CD4-positive, alpha-beta T cell (primary cell): Measurements from ENCODE around the gene GSG1L. TPM values are rescaled to one million over a fixed set of nuclear protein-coding genes. Genes with fewer than 3 reads are reported as not detected.

ENCODE experiments used
- ATAC-seq: fragments of 200-7000 bp; cut with Tn5 transposase; one replicate; pipeline ENCODE4 v1.10.0; 2022; ENCODE audit warnings: mild to moderate bottlenecking; ENCODE audit not compliant: poor library complexity
- CTCF ChIA-PET: fragments of 350-600 bp; sonication (Branson Sonifier 250); formaldehyde crosslinking; loops from one replicate; lab custom pipeline; 2021; ENCODE audit warnings: antibody characterized with exemption, inconsistent platforms; lab: Charles Lee
- POLR2A ChIA-PET: fragments of 350-600 bp; sonication (Branson Sonifier 250); formaldehyde crosslinking; loops from one replicate; lab custom pipeline; 2021; ENCODE audit warnings: antibody characterized with exemption, inconsistent platforms; lab: Charles Lee
- DNase-seq, 14 experiments: peaks; one replicate each; pipeline ENCODE4 v3.0.0-alpha.2; 2013 to 2020; ENCODE audit warnings: mixed read lengths in 2 of 14
- H3K27ac ChIP-seq, 2 donors: one replicate each; pipeline versions ENCODE4 v1.5.1 to v1.7.0; 2013; ENCODE audit warnings: low read length in 2 of 2, low read depth in 1 of 2, mild to moderate bottlenecking in 1 of 2
- H3K27me3 ChIP-seq, 2 experiments: 1 replicate in 1 of 2; 2 replicates in 1 of 2; pipeline versions ENCODE4 v1.6.1 to v1.7.0; 2013; ENCODE audit warnings: low read length in 2 of 2, control low read depth in 1 of 2, mild to moderate bottlenecking in 1 of 2, moderate library complexity in 1 of 2; ENCODE audit not compliant: insufficient read depth in 2 of 2, control insufficient read depth in 1 of 2
- H3K36me3 ChIP-seq: one replicate; pipeline ENCODE4 v1.6.1; 2013; ENCODE audit warnings: low read length, control low read depth; ENCODE audit not compliant: insufficient read depth
- H3K4me1 ChIP-seq: one replicate; pipeline ENCODE4 v1.6.1; 2013; ENCODE audit warnings: low read length, control low read depth; ENCODE audit not compliant: insufficient read depth
- H3K4me3 ChIP-seq: one replicate; pipeline ENCODE4 v1.5.1; 2013; ENCODE audit warnings: mild to moderate bottlenecking, low read length, moderate library complexity
- H3K9me3 ChIP-seq, 2 experiments: 1 replicate in 1 of 2; 2 replicates in 1 of 2; pipeline versions ENCODE4 v1.6.1 to v1.7.0; 2013; ENCODE audit warnings: low read length in 2 of 2, mild to moderate bottlenecking in 2 of 2, control low read depth in 1 of 2, moderate library complexity in 1 of 2; ENCODE audit not compliant: control insufficient read depth in 1 of 2, insufficient read depth in 1 of 2
- H3K27ac Mint-ChIP-seq: one replicate; pipeline ENCODE4 v1.8.0; 2020; ENCODE audit warnings: mixed read lengths
- H3K27me3 Mint-ChIP-seq: one replicate; pipeline ENCODE4 v1.8.0; 2021; ENCODE audit warnings: mixed read lengths
- H3K36me3 Mint-ChIP-seq: one replicate; pipeline ENCODE4 v1.8.0; 2021; ENCODE audit warnings: low read depth, mixed read lengths
- H3K4me1 Mint-ChIP-seq: one replicate; pipeline ENCODE4 v1.8.0; 2021; ENCODE audit warnings: low read depth, mixed read lengths
- H3K4me3 Mint-ChIP-seq: one replicate; pipeline ENCODE4 v1.8.0; 2020; ENCODE audit warnings: mild to moderate bottlenecking, mixed read lengths
- H3K9me3 Mint-ChIP-seq: one replicate; pipeline ENCODE4 v1.8.0; 2020; ENCODE audit warnings: mixed read lengths
- intact Hi-C, 2 experiments: fragments of 100-400 bp; cut with DNase I in 1 of 2; cut with micrococcal nuclease in 1 of 2; formaldehyde crosslinking; loops; one replicate each; pipeline versions ENCODE4 v1.15.1 to v1.9.0; 2023 to 2025; cut with DNase I, micrococcal nuclease
- total RNA-seq, 174 experiments: library from RNA in 2 of 174; stranded (reverse) in 2 of 174; gene quantifications; one replicate each; pipeline ENCODE4 v1.2.3 and lab custom pipeline; 2021 to 2026
- TF ChIP-seq, protein P1 (sequence below): fragments of 200-600 bp; IDR thresholded peaks from one replicate; pipeline ENCODE4 v1.8.0; 2022; ENCODE audit warnings: antibody characterized with exemption, mild to moderate bottlenecking

Gene GSG1L
- total RNA-seq, 2 experiments from 2014 or later: not detected

DNA sequence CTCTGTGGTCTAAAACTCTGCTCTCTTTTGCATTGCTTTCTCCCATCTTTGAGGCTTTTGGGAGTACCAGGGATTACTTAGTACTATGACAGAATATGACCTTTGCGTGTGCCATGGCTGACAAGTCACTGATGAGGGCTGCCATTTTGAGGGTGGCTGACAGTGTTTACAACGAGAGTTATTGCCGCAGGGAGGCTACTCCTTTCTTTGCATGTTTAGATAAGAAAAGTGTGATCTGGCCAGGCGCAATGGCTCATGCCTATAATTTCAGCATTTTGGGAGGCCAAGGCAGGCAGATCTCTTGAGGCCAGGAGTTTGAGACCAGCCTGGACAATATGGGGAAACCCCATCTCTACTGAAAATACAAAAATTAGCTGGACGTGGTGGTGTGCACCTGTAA, 77.5 kb downstream of the GSG1L start:
- DNase-seq (no peak), ATAC-seq (no peak)
- Histone ChIP-seq H3K36me3 (no peaks in the 10 kb centered on the region), H3K4me3 (no peak overlapping the region), H3K9me3 (no peaks in the 10 kb centered on the region), H3K27ac (no peak overlapping the region), H3K27me3 (no peaks in the 10 kb centered on the region), H3K4me1 (no peaks in the 10 kb centered on the region)
- no peaks in the 10 kb centered on the region for H3K4me1 Mint-ChIP-seq
- CTCF ChIA-PET: no interaction called here
- H3K36me3 Mint-ChIP-seq: no peaks in the 10 kb centered on the region
- POLR2A ChIA-PET: no interaction called here
- H3K9me3 Mint-ChIP-seq: no peaks in the 10 kb centered on the region
- no peak overlapping the region for H3K27ac Mint-ChIP-seq
- no peaks in the 10 kb centered on the region for H3K27me3 Mint-ChIP-seq
- TF ChIP-seq, protein P1, sequence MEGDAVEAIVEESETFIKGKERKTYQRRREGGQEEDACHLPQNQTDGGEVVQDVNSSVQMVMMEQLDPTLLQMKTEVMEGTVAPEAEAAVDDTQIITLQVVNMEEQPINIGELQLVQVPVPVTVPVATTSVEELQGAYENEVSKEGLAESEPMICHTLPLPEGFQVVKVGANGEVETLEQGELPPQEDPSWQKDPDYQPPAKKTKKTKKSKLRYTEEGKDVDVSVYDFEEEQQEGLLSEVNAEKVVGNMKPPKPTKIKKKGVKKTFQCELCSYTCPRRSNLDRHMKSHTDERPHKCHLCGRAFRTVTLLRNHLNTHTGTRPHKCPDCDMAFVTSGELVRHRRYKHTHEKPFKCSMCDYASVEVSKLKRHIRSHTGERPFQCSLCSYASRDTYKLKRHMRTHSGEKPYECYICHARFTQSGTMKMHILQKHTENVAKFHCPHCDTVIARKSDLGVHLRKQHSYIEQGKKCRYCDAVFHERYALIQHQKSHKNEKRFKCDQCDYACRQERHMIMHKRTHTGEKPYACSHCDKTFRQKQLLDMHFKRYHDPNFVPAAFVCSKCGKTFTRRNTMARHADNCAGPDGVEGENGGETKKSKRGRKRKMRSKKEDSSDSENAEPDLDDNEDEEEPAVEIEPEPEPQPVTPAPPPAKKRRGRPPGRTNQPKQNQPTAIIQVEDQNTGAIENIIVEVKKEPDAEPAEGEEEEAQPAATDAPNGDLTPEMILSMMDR: no peak
- intact Hi-C loops: no loop called here
- no peak overlapping the region for H3K4me3 Mint-ChIP-seq

DNA sequence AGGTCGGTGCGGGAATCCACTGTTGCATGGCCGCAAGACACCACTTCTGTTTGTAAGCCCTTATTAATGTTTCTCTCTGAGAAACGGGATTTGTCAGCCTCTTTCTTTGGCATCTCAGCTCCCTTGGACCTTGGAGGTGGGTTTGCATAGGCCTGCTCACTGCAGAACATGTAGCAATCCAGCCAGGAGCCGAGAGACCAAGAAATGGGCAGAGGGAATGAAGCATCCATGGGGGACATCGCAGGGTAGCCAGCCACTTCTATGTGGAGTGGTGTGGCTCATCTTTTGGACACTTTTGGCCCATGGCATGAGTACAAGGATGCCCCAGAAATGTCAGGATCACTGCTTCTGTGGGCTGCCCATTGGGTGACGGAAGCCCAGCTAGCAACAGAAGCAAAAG, 79.4 kb downstream of the GSG1L start:
- Histone ChIP-seq H3K4me1 (no peaks in the 10 kb centered on the region), H3K9me3 (no peaks in the 10 kb centered on the region), H3K27ac (no peak overlapping the region), H3K36me3 (no peaks in the 10 kb centered on the region), H3K27me3 (no peaks in the 10 kb centered on the region), H3K4me3 (no peak overlapping the region)
- CTCF ChIA-PET: no interaction called here
- no peaks in the 10 kb centered on the region for H3K36me3 Mint-ChIP-seq
- no peaks in the 10 kb centered on the region for H3K9me3 Mint-ChIP-seq
- TF ChIP-seq, protein P1: no peak
- DNase-seq (no peak), ATAC-seq (no peak)
- intact Hi-C loops: no loop called here
- H3K4me1 Mint-ChIP-seq: no peaks in the 10 kb centered on the region
- POLR2A ChIA-PET: no interaction called here
- H3K4me3 Mint-ChIP-seq: no peak overlapping the region
- no peak overlapping the region for H3K27ac Mint-ChIP-seq
- H3K27me3 Mint-ChIP-seq: no peaks in the 10 kb centered on the region

DNA sequence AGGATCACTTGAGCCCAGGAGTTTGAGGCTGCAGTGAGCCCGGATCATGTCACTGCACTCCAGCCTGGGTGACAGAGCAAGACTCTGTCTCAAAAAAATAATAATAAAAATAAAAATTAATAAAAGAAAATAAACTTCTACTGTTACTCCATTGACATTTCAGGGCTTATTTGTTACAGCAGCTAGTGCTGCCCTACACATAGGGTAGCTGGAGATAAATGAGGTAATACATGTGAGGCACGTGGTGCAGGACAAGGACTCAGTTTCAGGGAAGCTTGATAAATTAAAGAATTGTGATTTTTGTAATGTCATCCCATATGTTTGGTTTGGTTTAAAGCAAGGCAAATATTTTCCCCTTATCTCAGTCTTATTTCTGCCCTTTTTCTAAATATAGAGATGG, 80.3 kb downstream of the GSG1L start:
- Histone ChIP-seq H3K36me3 (no peaks in the 10 kb centered on the region), H3K27me3 (no peaks in the 10 kb centered on the region), H3K4me1 (no peaks in the 10 kb centered on the region), H3K9me3 (no peaks in the 10 kb centered on the region), H3K4me3 (no peak overlapping the region), H3K27ac (no peak overlapping the region)
- peaks cover 4% of the 10 kb centered on the region for H3K27me3 Mint-ChIP-seq
- TF ChIP-seq, protein P1: no peak
- ChIA-PET POLR2A (no interaction called here), CTCF (no interaction called here)
- no peaks in the 10 kb centered on the region for H3K9me3 Mint-ChIP-seq
- no peak overlapping the region for H3K27ac Mint-ChIP-seq
- DNase-seq (no peak), ATAC-seq (no peak)
- no peak overlapping the region for H3K4me3 Mint-ChIP-seq
- no peaks in the 10 kb centered on the region for H3K36me3 Mint-ChIP-seq
- H3K4me1 Mint-ChIP-seq: no peaks in the 10 kb centered on the region
- intact Hi-C loops: no loop called here
